WI38 (cell line): ENCODE data around the gene ZDHHC9.
"Not testable (repeated sequence)": the region's sequence is repeated elsewhere in the genome, so short reads cannot be mapped to it uniquely, and the experiment has no call there.

Source experiments
- H3K4me3 ChIP-seq: 2 replicates; pipeline ENCODE4 v1.5.1; 2011; ENCODE audit warnings: low read depth, mild to moderate bottlenecking, control low read depth, low read length
- CTCF ChIP-seq: IDR thresholded peaks from 2 replicates; pipeline ENCODE4 v1.5.1; 2012; ENCODE audit warnings: low read depth, mild to moderate bottlenecking, control low read depth, low read length

Gene ZDHHC9

DNA sequence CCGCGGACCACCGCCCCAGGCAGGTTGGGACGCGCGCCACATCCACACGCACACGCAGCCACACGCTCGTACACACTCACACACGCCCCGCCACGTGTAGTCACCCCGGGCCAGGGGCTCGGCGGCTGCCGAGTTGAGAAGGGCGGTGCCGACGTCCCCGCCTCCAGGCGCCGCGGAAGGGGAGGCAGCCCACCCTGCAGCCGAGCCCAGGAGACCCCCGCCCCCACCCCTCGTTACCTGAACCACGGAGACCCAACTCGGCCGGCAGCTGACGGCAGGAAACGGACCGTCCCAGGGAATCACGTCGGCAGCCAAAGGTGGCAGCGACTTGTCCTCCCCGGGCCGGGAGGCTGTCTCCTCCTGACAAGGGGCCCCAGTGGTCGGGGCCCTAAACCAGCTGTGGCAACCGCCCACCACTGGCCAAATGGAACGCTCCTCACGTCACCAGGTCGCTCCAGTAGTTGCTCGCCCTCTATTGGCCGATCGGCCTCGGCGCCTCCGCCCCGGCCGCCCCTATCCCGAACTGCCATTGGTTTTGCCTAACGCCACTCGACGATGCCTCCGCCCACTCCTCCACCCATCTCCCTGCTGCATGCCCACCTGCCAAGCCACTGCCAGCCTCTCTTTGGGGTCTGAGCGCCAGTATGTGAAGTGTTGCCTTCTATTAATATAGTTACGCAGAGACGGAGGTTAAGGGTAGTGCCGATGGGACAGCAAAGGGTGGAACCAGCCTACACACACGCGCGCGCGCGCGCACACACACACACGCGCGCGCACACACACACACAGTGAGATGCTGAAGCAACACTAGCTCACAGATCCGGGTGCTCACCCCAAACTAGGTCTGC lies at the start of gene ZDHHC9:
Gene ZDHHC9, minus strand, starts transcription at position 428 of the 848 bp plus-strand sequence. CDS start 1,941 bp downstream, outside the sequence.
- H3K4me3 ChIP-seq, result peak within 1 kb of the TSS; percentile 70

GRCh38 chrX:129877401-129877800 lies 33.7 kb upstream of the ZDHHC9 start:
- no peak for TF ChIP-seq CTCF

More for the DNA sequence above, at the start of gene ZDHHC9:
- TF ChIP-seq CTCF, result no peak

DNA sequence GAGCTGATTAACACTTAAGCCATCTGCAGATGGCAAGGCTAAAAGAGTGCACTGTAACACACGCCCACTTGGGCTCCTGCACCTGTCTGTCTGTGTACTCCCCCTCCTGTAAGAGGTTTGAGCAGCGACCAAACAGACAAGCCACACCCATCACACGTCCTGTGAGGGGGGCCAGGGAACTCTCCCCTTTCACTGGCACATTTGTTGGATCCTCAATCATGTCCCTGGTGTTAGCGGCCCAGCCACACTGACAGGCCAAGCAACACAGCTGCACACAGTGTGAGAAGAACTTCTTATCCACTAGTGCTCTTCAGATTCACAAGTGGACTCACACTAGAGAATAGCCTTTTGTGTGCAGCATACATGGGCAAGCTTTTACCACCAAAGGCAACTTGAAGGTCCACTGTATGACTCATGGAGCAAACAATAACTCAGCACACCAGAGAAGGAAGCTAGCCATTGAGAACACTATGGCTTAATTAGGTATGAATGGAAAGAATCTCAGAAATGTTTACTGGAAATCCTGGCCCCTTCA lies 33.2 kb upstream of the ZDHHC9 start:
- no peak overlapping the region for H3K4me3 ChIP-seq
- TF ChIP-seq CTCF, result no peak

More at GRCh38 chrX:129877401-129877800, 33.7 kb upstream of the ZDHHC9 start:
- no peak overlapping the region for H3K4me3 ChIP-seq

DNA sequence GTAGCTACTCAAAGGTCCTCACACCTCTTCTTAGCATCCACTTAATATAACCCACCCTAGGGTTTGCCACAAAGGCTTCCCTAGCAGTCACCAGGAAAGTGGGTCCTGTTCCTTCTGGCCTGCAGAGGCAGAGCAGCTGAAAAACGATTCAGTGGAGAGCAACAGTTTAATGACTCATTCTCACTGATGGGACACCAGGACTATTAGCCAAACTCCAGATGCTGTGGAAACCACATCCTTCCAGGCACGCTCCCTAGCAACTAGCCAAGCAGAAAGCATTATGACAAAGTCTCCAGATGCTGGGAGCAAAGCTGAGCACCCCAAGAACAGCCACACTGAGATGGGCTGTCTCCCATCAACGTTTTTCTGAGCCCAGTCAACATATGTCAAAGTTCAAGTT lies 32.0 kb upstream of the ZDHHC9 start:
- TF ChIP-seq CTCF, result no peak

GRCh38 chrX:129872524-129872923 lies 28.8 kb upstream of the ZDHHC9 start:
- H3K4me3 ChIP-seq, result no peak overlapping the region
- TF ChIP-seq CTCF, result no peak

More for the DNA sequence above, 32.0 kb upstream of the ZDHHC9 start:
- no peak overlapping the region for H3K4me3 ChIP-seq

- not testable (repeated sequence) for H3K4me3 ChIP-seq
These were observed 22.6 kb upstream of the ZDHHC9 start for GRCh38 chrX:129866321-129866720.

GRCh38 chrX:129859134-129859533 lies 15.4 kb upstream of the ZDHHC9 start:
- H3K4me3 ChIP-seq, result not testable (repeated sequence)

- not testable (repeated sequence) for H3K4me3 ChIP-seq
These were observed 8.1 kb upstream of the ZDHHC9 start for GRCh38 chrX:129851825-129852224.

DNA sequence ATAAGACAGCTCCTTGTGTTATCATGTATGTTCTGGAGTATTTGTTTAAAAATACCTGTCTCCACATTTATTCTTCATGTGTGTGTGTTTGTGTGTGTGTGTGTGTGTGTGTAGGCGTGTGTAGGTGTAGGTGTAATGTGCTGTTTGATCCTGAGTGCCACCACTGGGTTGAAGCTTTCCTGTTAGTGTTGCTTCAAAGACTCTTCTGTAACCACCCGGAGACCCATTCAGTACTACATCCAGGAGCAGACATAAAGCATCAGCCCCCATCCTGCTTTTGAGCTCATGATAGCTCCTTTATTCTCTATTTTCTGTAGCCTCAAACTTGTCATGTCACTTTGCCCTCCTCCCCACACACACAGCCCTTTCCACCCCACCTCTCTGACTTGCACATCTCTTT lies 3.0 kb upstream of the ZDHHC9 start:
- no peak for TF ChIP-seq CTCF
- no peak overlapping the region for H3K4me3 ChIP-seq
